ENCODE data around the gene CSHL1.
A peak's percentile ranks its signal among the peaks of the same experiment; 100 is the strongest.

Gene CSHL1

DNA sequence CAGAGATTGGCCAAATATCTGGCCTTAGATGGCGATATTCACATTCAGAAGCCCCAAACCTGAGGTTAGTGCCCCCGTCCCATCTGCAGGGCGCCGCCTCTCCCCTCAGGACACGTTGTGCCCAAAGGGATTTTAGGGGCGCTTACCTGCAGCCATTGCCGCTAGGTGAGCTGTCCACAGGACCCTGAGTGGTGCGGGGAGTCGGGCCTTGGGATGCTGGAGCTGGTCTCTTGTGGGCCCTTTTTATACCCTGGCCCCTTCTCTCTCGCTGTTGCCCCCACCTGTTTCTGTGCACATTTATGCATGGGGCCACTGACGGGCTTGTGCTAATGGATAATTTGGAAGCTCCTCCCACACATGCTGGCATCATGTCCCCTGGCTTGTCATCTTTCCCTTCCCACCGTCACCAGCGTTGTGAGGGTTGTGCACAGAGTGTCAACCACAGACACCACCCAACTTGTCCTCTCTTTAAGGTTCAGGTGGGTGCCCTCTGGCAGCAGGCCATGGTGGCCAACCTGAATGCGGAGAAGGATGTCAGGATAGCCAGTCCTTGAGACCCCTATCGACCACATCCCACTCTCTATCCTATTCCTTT, at the start of gene CSHL1:
Gene CSHL1, minus strand, starts transcription at position 218 of the 595 bp plus-strand sequence. Its CDS starts 62 bp downstream, at position 156.
- Histone ChIP-seq H3K4me3 (ENCODE audit: low read depth, low read length) (no peak within 1 kb of the TSS), H3K27me3 (ENCODE audit: control insufficient read depth, insufficient read depth, low read length) (no peaks in the 10 kb centered on the region), H3K9me3 (ENCODE audit: control insufficient read depth, low read length) (no peaks in the 10 kb centered on the region), H3K27ac (no peak within 1 kb of the TSS), H3K36me3 (ENCODE audit: control insufficient read depth, insufficient read depth, low read length) (no peaks in the 10 kb centered on the region), H3K9ac (no peak within 1 kb of the TSS), H2AFZ (no peak within 1 kb of the TSS), H3K79me2 (no peaks in the 10 kb centered on the region), H3K4me2 (ENCODE audit: low read length) (no peak within 1 kb of the TSS), H3K4me1 (peaks cover 3% of the 10 kb centered on the region)
- TF ChIP-seq, protein P1, sequence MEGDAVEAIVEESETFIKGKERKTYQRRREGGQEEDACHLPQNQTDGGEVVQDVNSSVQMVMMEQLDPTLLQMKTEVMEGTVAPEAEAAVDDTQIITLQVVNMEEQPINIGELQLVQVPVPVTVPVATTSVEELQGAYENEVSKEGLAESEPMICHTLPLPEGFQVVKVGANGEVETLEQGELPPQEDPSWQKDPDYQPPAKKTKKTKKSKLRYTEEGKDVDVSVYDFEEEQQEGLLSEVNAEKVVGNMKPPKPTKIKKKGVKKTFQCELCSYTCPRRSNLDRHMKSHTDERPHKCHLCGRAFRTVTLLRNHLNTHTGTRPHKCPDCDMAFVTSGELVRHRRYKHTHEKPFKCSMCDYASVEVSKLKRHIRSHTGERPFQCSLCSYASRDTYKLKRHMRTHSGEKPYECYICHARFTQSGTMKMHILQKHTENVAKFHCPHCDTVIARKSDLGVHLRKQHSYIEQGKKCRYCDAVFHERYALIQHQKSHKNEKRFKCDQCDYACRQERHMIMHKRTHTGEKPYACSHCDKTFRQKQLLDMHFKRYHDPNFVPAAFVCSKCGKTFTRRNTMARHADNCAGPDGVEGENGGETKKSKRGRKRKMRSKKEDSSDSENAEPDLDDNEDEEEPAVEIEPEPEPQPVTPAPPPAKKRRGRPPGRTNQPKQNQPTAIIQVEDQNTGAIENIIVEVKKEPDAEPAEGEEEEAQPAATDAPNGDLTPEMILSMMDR (IDR thresholded peaks at IDR 0.05), result no peak

DNA sequence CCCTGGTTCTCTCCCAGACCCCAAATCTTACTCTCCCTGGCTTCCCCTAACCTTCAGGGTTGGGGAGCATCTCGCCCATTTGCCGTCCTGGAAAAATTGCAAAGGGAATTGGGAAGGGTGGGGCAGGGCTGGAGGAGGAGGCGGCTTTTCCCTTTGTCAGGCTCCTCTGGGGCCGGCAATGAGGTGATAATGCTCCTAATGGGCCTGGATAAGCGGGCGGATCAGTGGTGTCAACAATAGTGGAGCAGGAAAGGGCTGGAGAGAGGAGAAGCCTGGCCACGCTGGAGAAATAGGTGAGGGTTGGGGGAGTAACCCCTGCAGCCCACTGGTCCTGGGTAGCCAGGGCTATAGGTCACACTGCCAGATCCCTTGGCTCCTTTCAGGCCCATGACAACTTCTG, 49.4 kb upstream of the CSHL1 start:
- TF ChIP-seq, protein P1 (IDR thresholded peaks at IDR 0.05), result no peak
- H3K4me1 ChIP-seq, result peaks cover 5% of the 10 kb centered on the region
- H3K79me2 ChIP-seq, result no peaks in the 10 kb centered on the region
- no peak overlapping the region for H2AFZ ChIP-seq
- H3K9ac ChIP-seq, result no peak overlapping the region
- no peak overlapping the region for H3K4me2 ChIP-seq (ENCODE audit: low read length)
- no peaks in the 10 kb centered on the region for H3K36me3 ChIP-seq (ENCODE audit: control insufficient read depth, insufficient read depth, low read length)
- no peak overlapping the region for H3K4me3 ChIP-seq (ENCODE audit: low read depth, low read length)
- no peaks in the 10 kb centered on the region for H3K9me3 ChIP-seq (ENCODE audit: control insufficient read depth, low read length)
- H3K27me3 ChIP-seq (ENCODE audit: control insufficient read depth, insufficient read depth, low read length), result no peaks in the 10 kb centered on the region
- no peak overlapping the region for H3K27ac ChIP-seq

DNA sequence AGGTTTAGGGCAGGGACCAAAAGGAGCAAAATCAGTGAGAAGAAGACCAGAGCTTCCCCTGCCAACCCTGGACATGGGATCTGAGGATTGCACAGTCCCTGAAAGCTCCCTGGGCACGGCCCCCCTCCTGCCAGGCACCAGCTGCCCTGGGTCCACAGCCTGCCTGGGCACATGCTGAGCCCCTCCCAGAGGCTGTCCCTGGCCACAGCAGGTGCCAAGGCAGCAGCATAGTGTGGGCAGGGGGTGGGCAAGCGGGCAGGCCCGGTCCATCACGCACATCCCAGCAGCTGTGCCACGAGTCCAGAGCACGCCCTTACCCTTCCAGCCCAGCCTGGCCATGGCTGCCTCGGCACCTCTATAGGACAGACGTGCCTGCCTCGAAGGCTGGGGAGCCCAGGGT, 48.9 kb upstream of the CSHL1 start:
- no peak overlapping the region for H3K4me3 ChIP-seq (ENCODE audit: low read depth, low read length)
- no peak overlapping the region for H2AFZ ChIP-seq
- H3K27me3 ChIP-seq (ENCODE audit: control insufficient read depth, insufficient read depth, low read length), result no peaks in the 10 kb centered on the region
- TF ChIP-seq, protein P1 (IDR thresholded peaks at IDR 0.05), result no peak
- no peaks in the 10 kb centered on the region for H3K9me3 ChIP-seq (ENCODE audit: control insufficient read depth, low read length)
- H3K27ac ChIP-seq, result no peak overlapping the region
- H3K9ac ChIP-seq, result no peak overlapping the region
- H3K36me3 ChIP-seq (ENCODE audit: control insufficient read depth, insufficient read depth, low read length), result no peaks in the 10 kb centered on the region
- H3K4me2 ChIP-seq (ENCODE audit: low read length), result no peak overlapping the region
- peaks cover 5% of the 10 kb centered on the region for H3K4me1 ChIP-seq
- H3K79me2 ChIP-seq, result no peaks in the 10 kb centered on the region

DNA sequence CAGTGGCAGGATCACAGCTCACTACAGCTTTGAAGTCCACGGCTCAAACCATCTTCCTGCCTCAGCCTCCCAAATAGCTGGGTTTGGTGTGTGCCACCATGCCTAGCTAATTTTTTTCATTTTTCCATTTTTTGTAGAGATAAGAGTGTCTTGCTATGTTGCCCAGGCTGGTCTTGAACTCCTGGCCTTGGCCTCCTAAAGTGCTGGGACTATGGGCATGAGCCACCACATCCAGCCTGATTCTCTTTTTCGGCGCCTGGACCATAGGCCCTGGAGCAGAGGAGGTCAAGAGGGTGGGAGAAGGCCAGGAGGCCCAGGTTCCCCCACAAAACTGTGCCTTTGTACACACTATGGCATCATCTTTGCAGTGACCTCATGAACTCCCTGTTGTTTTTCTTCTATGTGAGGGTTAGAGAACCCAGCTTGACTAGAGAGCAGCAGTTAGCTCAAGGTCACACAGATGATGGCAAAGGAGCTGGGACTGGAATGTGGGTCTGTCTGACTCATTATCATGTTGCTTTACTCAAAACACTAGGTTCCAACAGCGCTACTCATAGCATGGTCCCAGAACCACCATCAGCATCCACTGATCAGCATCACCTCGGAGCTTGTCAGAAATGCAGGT, 45.4 kb upstream of the CSHL1 start:
- Histone ChIP-seq H3K9me3 (ENCODE audit: control insufficient read depth, low read length) (no peaks in the 10 kb centered on the region), H3K4me2 (ENCODE audit: low read length) (no peak overlapping the region), H3K27me3 (ENCODE audit: control insufficient read depth, insufficient read depth, low read length) (no peaks in the 10 kb centered on the region), H3K79me2 (no peaks in the 10 kb centered on the region), H3K27ac (peak overlapping the region; percentile 31), H3K9ac (no peak overlapping the region), H3K4me1 (peaks cover 14% of the 10 kb centered on the region), H2AFZ (no peak overlapping the region), H3K36me3 (ENCODE audit: control insufficient read depth, insufficient read depth, low read length) (no peaks in the 10 kb centered on the region), H3K4me3 (ENCODE audit: low read depth, low read length) (no peak overlapping the region)
- TF ChIP-seq, protein P1 (IDR thresholded peaks at IDR 0.05), result no peak

DNA sequence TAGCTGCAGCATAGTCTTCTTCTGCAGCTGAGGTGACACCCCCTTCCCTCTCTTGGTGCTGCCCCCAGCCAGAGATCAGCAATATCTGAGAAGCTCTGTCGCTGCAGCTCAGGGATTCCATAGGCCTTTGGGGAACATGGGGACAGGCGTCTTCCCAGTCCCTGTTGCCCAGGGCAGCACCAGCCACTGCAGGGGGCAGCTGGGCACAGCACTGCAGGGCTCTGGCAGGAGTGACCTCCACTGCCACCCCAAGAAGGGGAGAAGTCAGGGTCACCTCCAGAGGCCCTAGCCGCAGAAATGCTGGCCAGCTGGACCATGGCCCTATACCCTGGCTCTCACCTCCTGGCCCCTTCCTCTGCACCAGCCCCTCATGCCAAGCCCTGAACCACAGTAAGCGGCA, 44.7 kb upstream of the CSHL1 start:
- Histone ChIP-seq H3K4me2 (ENCODE audit: low read length) (no peak overlapping the region), H3K4me1 (peaks cover 14% of the 10 kb centered on the region), H3K36me3 (ENCODE audit: control insufficient read depth, insufficient read depth, low read length) (no peaks in the 10 kb centered on the region), H3K79me2 (no peaks in the 10 kb centered on the region), H2AFZ (no peak overlapping the region), H3K27me3 (ENCODE audit: control insufficient read depth, insufficient read depth, low read length) (no peaks in the 10 kb centered on the region), H3K9ac (no peak overlapping the region), H3K4me3 (ENCODE audit: low read depth, low read length) (no peak overlapping the region), H3K9me3 (ENCODE audit: control insufficient read depth, low read length) (no peaks in the 10 kb centered on the region), H3K27ac (no peak overlapping the region)
- TF ChIP-seq, protein P1 (IDR thresholded peaks at IDR 0.05), result no peak
